GM21515 (cell line): ENCODE results near the gene CARM1.
"Not testable (repeated sequence)": the region's sequence is repeated elsewhere in the genome, so short reads cannot be mapped to it uniquely, and the experiment has no call there.

Experiments
- ATAC-seq: cut with Tn5 transposase; IDR thresholded peaks from one replicate; pipeline ENCODE4 v1.9.1; 2021; ENCODE audit not compliant: unreplicated experiment

CARM1 gene

DNA sequence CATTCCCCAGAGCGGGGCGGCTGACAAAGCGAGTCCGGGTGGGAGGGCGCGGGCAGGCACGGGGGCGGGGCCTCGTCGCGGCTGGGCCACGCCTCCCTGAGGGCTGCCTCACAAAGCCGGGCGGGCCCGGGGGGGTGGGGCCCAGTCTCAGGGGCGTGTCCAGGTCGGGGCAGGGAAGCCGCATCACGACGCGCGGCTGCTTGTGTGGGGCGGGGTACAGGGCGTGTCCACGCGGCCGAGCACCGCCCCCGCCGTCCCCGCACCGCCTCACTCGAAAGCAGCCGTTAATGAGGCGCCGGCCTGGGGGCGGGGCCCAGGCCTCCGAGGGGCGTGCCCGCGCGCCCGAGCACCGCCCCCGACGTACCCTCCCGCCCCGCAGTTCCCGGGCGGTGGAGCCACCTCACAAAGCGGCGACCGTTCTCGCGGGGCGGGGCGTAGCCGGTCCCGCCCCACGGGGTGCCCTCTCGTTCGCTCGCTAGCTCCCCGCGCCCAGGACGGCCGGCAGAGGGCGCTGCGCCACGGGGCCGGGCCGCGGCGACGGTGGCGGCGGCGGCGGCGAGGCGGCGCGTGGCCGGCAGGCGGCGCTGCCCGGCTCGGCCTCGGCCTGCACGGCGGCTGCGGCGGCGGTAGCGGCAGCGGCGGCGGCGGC is at the start of gene CARM1:
Gene CARM1 (plus strand): TSS at position 599 of the 649 bp plus-strand sequence. CDS start 150 bp downstream, outside the sequence.
- peak; percentile 70 for ATAC-seq

GRCh38 chr19:10823690-10824089 is 47.7 kb upstream of the CARM1 start:
- ATAC-seq, result no peak

GRCh38 chr19:10826231-10826630 is 45.1 kb upstream of the CARM1 start:
- no peak for ATAC-seq

GRCh38 chr19:10826846-10827245 is 44.5 kb upstream of the CARM1 start:
- ATAC-seq, result no peak

GRCh38 chr19:10828981-10829821 is 42.2 kb upstream of the CARM1 start:
- ATAC-seq, result no peak

GRCh38 chr19:10829967-10830366 is 41.4 kb upstream of the CARM1 start:
- ATAC-seq, result no peak

DNA sequence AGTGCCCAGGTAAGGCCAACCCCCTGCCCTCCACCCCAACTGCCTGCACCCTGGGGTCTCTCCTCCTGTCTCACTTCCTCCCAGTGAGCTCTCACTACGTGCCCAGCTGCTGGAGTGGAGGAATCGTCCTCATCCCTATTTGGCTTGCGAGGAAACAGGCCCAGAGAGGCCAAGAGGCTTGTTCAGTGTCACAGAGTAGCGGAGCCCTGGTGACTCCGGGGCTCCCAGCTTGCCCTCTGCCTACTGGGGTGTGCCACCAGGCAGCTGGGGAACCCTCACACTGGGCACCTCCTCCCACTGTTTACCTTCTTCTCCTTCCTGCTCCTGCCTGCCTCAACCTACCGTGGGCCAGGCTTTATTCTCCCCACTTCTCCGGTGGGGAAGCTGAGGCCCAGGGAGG is 41.0 kb upstream of the CARM1 start:
- ATAC-seq, result no peak

GRCh38 chr19:10830931-10831779 is 40.2 kb upstream of the CARM1 start:
- ATAC-seq, result no peak

DNA sequence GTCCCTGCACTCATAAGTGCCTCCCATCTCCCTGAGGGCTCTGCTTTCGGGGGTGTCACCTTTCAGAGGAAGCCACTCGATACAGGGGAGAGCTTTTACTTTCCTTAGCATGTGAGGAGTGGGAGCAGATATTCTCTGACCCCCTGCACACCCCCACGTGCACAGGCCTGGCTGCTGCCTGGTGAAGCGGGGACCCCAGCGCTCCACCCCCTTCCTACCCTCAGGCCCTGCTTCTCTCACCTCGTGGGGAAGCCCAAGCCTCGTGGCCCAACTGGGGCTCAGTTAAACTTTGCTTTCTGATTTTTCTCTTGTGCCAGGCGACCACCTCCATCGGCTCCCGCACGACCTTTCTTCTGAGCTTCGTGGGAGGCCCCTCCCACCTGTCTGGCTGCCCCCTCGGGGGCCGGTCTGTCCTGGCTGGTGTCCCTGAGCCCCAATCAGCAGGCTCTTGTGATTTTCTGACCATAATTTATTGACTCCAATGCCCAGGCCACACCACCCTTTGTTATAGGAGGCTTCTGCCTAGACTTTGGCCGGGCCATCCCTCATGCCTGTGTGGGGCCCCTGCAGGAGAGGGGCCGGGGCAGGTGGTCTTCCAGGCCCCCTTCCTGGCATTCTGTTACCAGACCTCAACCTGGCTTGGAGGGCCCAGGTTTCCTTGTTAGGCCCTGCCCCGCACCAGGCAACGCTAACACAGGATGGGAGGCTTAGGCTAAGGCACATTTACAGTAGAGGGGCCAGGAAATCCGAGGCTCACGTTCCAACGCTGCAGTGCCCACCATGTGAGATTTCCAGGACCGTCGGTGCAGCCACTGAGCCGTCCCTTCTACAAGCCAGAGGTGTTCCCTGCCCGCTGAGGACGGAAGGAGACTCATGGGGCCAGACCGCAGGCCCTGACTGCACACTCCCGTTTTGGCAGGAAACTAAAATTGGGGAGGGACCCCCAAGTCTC is 39.1 kb upstream of the CARM1 start:
- ATAC-seq, result no peak

- no peak for ATAC-seq
These were observed 38.4 kb upstream of the CARM1 start for GRCh38 chr19:10832939-10833296.

DNA sequence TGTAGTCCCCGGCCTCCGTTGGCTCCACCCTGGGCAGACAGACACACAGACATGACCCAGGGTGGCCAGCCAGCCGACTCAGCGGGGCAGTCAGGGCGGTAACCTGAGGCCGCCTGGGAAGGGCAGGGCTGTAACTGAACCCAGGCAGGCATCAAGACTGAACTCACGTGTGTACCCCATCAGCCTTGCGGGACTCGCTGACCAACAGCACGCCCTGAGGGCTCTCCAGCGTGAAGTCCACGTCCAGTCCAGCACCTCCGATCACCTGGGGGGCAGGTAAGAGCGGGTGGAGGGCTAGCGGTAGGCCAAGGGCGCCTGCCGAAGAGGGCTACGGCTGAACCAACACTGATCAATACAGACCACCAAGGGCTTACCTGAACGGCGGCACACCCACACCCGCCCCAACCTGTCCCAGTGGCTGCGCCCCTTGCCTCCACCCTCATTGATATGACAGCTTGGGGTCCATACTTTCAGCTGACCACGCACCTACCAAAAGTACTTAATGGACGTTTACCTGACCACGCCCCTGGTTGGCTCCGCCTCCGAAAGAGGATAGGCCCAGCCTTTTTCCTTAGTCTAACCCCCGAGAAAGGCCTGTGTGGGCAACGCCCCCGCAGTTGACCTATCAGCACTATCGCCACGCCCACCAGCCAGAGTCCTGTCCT is 36.1 kb upstream of the CARM1 start:
- ATAC-seq, result no peak

GRCh38 chr19:10835754-10836478 is 35.4 kb upstream of the CARM1 start, which contains the start of gene TMED1:
Gene TMED1, minus strand, starts transcription at chr19:10836212. Its CDS starts 21 bp downstream, at chr19:10836191.
- peak; percentile 68 for ATAC-seq

DNA sequence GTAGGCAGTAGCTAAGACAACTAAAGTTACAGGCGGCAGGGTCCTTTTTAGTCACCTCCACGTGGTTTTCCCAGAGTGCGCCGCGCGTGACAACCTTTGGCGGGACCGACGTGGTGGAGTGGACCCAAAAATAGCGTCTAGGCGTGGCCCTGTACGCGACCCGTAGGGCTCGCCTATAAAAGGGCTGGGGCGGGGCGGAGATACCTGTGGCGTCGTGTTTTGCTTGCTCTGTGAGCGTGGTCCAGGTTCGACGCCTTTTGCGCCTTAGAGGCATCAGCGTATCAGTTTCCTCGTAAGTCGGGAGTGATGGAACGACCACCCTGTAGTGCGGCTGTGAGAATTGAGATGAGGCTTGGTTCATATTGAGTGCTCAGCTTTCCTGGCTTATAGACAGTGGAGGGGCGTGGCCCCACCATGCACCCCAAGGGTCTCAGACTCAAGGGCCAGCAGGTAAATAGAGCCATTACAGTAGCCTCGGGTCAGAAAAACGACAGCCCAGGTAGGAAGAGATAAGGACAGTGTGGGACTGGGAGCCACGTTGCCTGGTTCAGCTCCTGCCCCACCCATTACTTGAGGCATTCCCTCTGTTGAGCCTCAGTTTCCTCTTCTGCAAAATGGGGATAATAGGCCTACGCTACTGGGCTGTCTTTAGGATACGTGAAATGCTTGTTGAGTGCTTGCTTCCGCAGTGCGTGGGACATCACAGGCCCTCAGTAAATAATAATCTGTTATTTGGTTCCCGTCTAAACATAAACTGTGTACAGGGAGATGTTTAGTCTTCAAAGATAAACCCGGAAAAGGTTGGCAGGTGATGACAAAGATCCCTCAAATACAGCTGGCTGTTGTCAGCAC is 34.6 kb upstream of the CARM1 start:
- peak; percentile 13 for ATAC-seq

- ATAC-seq, result not testable (repeated sequence)
These were observed 33.7 kb upstream of the CARM1 start for GRCh38 chr19:10837649-10838048.

DNA sequence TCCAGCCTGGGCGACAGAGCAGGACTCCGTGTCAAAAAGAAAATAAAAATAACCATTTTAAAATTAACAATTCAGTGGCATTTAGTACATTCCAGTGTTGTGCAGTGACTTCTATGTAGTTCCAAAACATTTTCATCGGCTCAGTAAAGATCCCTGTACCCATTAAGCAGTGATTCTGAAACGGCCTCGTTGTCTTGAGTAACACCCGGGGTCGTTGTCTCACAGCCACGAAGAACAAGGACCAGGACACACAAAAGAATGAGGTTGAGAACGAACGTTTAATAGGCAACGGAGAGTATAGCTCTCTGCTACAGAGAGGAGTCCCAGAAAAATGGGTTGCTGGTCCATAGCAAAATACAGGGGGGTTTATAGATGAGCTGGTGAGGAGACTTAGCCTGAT is 33.0 kb upstream of the CARM1 start:
- ATAC-seq, result no peak

DNA sequence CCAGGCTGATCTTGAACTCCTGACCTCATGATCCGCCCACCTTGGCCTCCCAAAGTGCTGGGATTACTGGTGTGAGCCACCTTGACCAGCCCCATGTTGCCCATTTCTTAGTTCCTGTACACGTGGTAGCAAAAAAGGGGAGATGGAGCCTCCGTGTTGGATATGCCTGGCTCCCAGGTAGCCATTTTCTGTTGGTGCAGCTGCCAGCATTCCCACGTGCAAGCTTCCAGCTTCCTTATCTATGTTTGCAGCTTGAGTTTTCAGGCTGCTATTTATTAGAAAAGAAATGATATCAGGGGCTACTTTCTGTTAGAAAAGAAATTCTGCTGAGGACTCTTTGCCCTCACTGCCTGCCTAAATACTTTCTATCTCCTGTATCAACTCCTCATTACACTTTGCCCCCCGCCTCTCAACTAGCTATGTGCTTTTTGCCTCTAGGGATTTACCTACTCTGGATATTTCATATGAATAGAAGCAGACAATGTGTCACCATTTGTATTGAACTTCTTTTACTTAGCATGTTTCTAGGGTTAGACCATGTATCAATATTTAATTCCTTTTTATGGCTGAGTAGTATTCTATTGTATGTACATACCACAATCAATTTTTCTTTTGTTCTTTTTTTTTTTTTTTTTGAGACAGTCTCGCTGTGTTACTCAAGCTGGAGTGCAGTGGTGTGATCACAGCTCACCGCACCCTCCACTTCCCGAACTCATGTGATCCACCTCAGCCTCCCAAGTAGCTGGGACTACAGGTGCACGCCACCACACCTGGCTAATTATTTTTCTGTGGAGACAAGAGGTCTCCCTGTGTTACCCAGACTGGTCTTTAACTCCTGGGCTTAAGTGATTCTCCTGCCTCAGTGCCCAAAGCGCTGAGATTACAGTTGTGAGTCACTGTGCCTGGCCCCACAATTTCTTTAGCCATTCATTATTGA is 32.0 kb upstream of the CARM1 start:
- ATAC-seq, result no peak

DNA sequence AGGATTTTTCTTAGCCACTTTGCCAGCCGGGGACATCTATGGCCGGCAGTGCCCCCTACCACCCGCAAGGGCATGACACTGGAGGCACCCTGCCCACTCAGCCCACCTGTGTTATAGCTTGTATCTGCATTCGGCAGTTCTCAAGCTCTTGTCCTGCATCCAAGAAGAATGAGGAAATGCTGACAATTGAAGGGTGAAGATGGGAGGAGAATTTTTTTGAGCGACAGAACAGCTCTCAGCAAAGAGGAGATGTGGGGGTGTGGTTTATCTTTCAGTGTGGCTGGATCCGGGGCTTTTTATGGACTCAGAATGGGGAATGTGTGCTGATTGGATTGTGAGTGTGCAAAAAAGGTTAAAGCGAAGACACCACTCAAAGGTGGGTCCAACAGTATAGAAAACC is 28.6 kb upstream of the CARM1 start:
- no peak for ATAC-seq
